H1 (cell line): ENCODE results near the gene CCDC78. TPM values are rescaled to one million over a fixed set of nuclear protein-coding genes. Genes with fewer than 3 reads are reported as not detected.

Experiments used
- CTCF ChIA-PET: fragments of 300-600 bp; sonication (Branson Sonifier 250); formaldehyde crosslinking; loops from one replicate; lab custom pipeline; 2021; ENCODE audit not compliant: partially characterized antibody; lab: Charles Lee
- POLR2A ChIA-PET: fragments of 300-600 bp; sonication (Branson Sonifier 250); formaldehyde crosslinking; loops from one replicate; lab custom pipeline; 2021; ENCODE audit warnings: inconsistent platforms; ENCODE audit not compliant: partially characterized antibody; lab: Charles Lee
- DNase-seq, 2 experiments: peaks; one replicate each; pipeline versions ENCODE4 v3.0.0 to v3.0.0-alpha.2; 2010 to 2022; ENCODE audit warnings: low spot score in 2 of 2, low read depth in 1 of 2, mixed read lengths in 1 of 2
- FAIRE-seq: peaks from 2 replicates; lab custom pipeline; 2011; peaks lifted over from hg19 to GRCh38; lab: Jason Lieb, UNC
- H2AFZ ChIP-seq: 2 replicates; pipeline ENCODE4 v1.8.1; 2012; ENCODE audit warnings: low read length, inconsistent platforms
- H2AK5ac ChIP-seq: 2 replicates; pipeline ENCODE4 v1.6.1; 2013; ENCODE audit warnings: low read depth, low read length
- H2BK120ac ChIP-seq: replicated peaks from 2 replicates; pipeline ENCODE3; 2013; ENCODE audit warnings: low read depth, low read length, inconsistent platforms
- H2BK12ac ChIP-seq: 2 replicates; pipeline ENCODE4 v1.6.1; 2013; ENCODE audit warnings: low read depth, low read length
- H2BK15ac ChIP-seq: 2 replicates; pipeline ENCODE4 v1.6.1; 2013; ENCODE audit warnings: low read length
- H2BK20ac ChIP-seq: 2 replicates; pipeline ENCODE4 v1.6.1; 2013; ENCODE audit warnings: low read length
- H2BK5ac ChIP-seq: 2 replicates; pipeline ENCODE4 v1.6.1; 2013; ENCODE audit warnings: low read depth, low read length
- H3K14ac ChIP-seq: 2 replicates; pipeline ENCODE4 v1.6.1; 2013; ENCODE audit warnings: inconsistent platforms; ENCODE audit not compliant: insufficient read length
- H3K18ac ChIP-seq: 2 replicates; pipeline ENCODE4 v1.6.1; 2013; ENCODE audit warnings: low read length; ENCODE audit errors: extremely low read depth
- H3K23ac ChIP-seq: 2 replicates; pipeline ENCODE4 v1.6.1; 2013; ENCODE audit warnings: inconsistent platforms; ENCODE audit not compliant: insufficient read length
- H3K23me2 ChIP-seq: 2 replicates; pipeline ENCODE4 v1.6.1; 2013; ENCODE audit warnings: low read depth, low read length
- H3K27ac ChIP-seq: 2 replicates; pipeline ENCODE4 v1.6.1; 2011; ENCODE audit warnings: low read depth, low read length, inconsistent platforms
- H3K27me3 ChIP-seq, 4 experiments: replicated peaks in 1 of 4; 1 replicate in 1 of 4; 2 replicates in 3 of 4; pipeline versions ENCODE4 v1.6.1 to v1.8.1; 2011 to 2013; ENCODE audit warnings: low read length in 3 of 4, mild to moderate bottlenecking in 3 of 4, inconsistent platforms in 2 of 4, mixed read lengths in 2 of 4, moderate library complexity in 1 of 4; ENCODE audit not compliant: control insufficient read depth in 3 of 4, insufficient read depth in 3 of 4; ENCODE audit errors: extremely low read depth in 1 of 4
- H3K36me3 ChIP-seq, 4 experiments: 2 replicates each; pipeline versions ENCODE4 v1.6.1 to v1.8.1; 2011 to 2013; ENCODE audit warnings: mild to moderate bottlenecking in 4 of 4, low read length in 3 of 4, moderate library complexity in 2 of 4, control low read depth in 1 of 4, inconsistent platforms in 1 of 4; ENCODE audit not compliant: insufficient read depth in 4 of 4, control insufficient read depth in 2 of 4
- H3K4ac ChIP-seq: replicated peaks from 2 replicates; pipeline ENCODE3; 2013; ENCODE audit warnings: low read length, low read depth, mixed read lengths, inconsistent platforms; ENCODE audit not compliant: insufficient read length
- H3K4me1 ChIP-seq, 4 experiments: replicated peaks in 1 of 4; 1 replicate in 1 of 4; 2 replicates in 3 of 4; pipeline versions ENCODE4 v1.6.1 to v1.8.1; 2011 to 2013; ENCODE audit warnings: low read length in 3 of 4, inconsistent platforms in 2 of 4, mixed read lengths in 1 of 4; ENCODE audit not compliant: insufficient read depth in 4 of 4, control insufficient read depth in 3 of 4
- H3K4me2 ChIP-seq, 2 experiments: 2 replicates each; pipeline versions ENCODE4 v1.6.1 to v1.8.1; 2011 to 2013; ENCODE audit warnings: low read depth in 2 of 2, low read length in 2 of 2, control low read depth in 1 of 2, inconsistent platforms in 1 of 2, mild to moderate bottlenecking in 1 of 2; ENCODE audit not compliant: insufficient read depth in 1 of 2
- H3K4me3 ChIP-seq, 4 experiments: fragments of 200-600, 300-600 bp in 1 of 4; sonication (generic), shearing (Covaris generic), sonication (Bioruptor Twin) in 1 of 4; 2 replicates each; pipeline versions ENCODE4 v1.5.1 to v1.8.1; 2011 to 2016; ENCODE audit warnings: low read length in 4 of 4, low read depth in 3 of 4, control low read depth in 2 of 4, inconsistent platforms in 2 of 4, mild to moderate bottlenecking in 2 of 4, mixed read lengths in 1 of 4, moderate library complexity in 1 of 4; ENCODE audit not compliant: insufficient read depth in 2 of 4; ENCODE audit errors: extremely low read depth in 1 of 4
- H3K56ac ChIP-seq: replicated peaks from 2 replicates; pipeline ENCODE3; 2013; ENCODE audit warnings: low read depth, mild to moderate bottlenecking, mixed read lengths, low read length, inconsistent platforms; ENCODE audit not compliant: insufficient read length
- H3K79me1 ChIP-seq: 2 replicates; pipeline ENCODE4 v1.6.1; 2013; ENCODE audit warnings: low read depth, low read length, control low read depth
- H3K79me2 ChIP-seq, 2 experiments: 2 replicates each; pipeline versions ENCODE4 v1.6.1 to v1.8.1; 2012 to 2013; ENCODE audit warnings: low read length in 2 of 2, mild to moderate bottlenecking in 2 of 2, inconsistent platforms in 1 of 2; ENCODE audit not compliant: insufficient read depth in 2 of 2, control insufficient read depth in 1 of 2
- H3K9ac ChIP-seq, 4 experiments: replicated peaks in 1 of 4; 1 replicate in 1 of 4; 2 replicates in 3 of 4; pipeline versions ENCODE4 v1.6.1 to v1.8.1; 2011 to 2013; ENCODE audit warnings: low read depth in 3 of 4, low read length in 3 of 4, control low read depth in 2 of 4, mild to moderate bottlenecking in 2 of 4, moderate library complexity in 2 of 4, inconsistent platforms in 1 of 4; ENCODE audit errors: extremely low read depth in 1 of 4
- H3K9me3 ChIP-seq, 2 experiments: 2 replicates each; pipeline versions ENCODE4 v1.6.1 to v1.8.1; 2012 to 2013; ENCODE audit warnings: mild to moderate bottlenecking in 2 of 2, moderate library complexity in 2 of 2, control low read depth in 1 of 2, inconsistent platforms in 1 of 2, low read depth in 1 of 2, low read length in 1 of 2, mixed read lengths in 1 of 2; ENCODE audit not compliant: insufficient read depth in 2 of 2
- H4K20me1 ChIP-seq, 2 experiments: replicated peaks in 1 of 2; 2 replicates each; pipeline versions ENCODE3 to v1.8.1; 2011 to 2013; ENCODE audit warnings: inconsistent platforms in 2 of 2, low read length in 2 of 2, mild to moderate bottlenecking in 1 of 2; ENCODE audit not compliant: insufficient read depth in 2 of 2, control insufficient read depth in 1 of 2
- H4K5ac ChIP-seq: 2 replicates; pipeline ENCODE4 v1.6.1; 2013; ENCODE audit warnings: low read length, low read depth, mixed read lengths, inconsistent platforms; ENCODE audit not compliant: insufficient read length
- H4K8ac ChIP-seq: 2 replicates; pipeline ENCODE4 v1.8.0; 2013; ENCODE audit warnings: mild to moderate bottlenecking, moderate library complexity, low read length, inconsistent platforms; ENCODE audit not compliant: insufficient read depth; ENCODE audit errors: extremely low read depth
- H4K91ac ChIP-seq: replicated peaks from 2 replicates; pipeline ENCODE3; 2013; ENCODE audit warnings: low read length, mixed read lengths, inconsistent platforms; ENCODE audit not compliant: insufficient read length
- CREB1 ChIP-seq: IDR thresholded peaks from 2 replicates; pipeline ENCODE4 v1.6.1; 2012; ENCODE audit warnings: inconsistent platforms
- FOSL1 ChIP-seq: IDR thresholded peaks from 2 replicates; pipeline ENCODE4 v1.6.1; 2011; ENCODE audit warnings: mild to moderate bottlenecking, low read depth, low read length, moderate library complexity; ENCODE audit not compliant: insufficient read depth
- SIX5 ChIP-seq: IDR thresholded peaks from 2 replicates; pipeline ENCODE4 v1.6.1; 2011; ENCODE audit warnings: mild to moderate bottlenecking, low read depth, low read length
- SP2 ChIP-seq: IDR thresholded peaks from 2 replicates; pipeline ENCODE4 v1.6.1; 2012; ENCODE audit warnings: mild to moderate bottlenecking, low read length, inconsistent platforms
- WGBS, 2 experiments: shearing (Covaris generic) in 1 of 2; methylation state at CpG; one replicate each; pipeline versions ENCODE4 v1.1.6 to v1.1.7; 2013 to 2015; ENCODE audit warnings: low lambda C conversion rate in 2 of 2, mixed read lengths in 2 of 2, inconsistent platforms in 1 of 2, low coverage in 1 of 2, missing lambda C conversion rate in 1 of 2; ENCODE audit not compliant: insufficient replicate concordance in 2 of 2, insufficient coverage in 1 of 2, insufficient read length in 1 of 2; ENCODE audit errors: extremely low coverage in 1 of 2, missing lambda C conversion rate in 1 of 2; 5-methylcytosine and 5-hydroxymethylcytosine counted together
- polyA plus RNA-seq, 7 experiments: library from polyadenylated mRNA; depleted of rRNA in 3 of 7; stranded (reverse) in 5 of 7; unstranded in 2 of 7; fragments of >200 nt in 5 of 7; fragments of 200-250 nt in 2 of 7; gene quantifications; 1 replicate in 5 of 7; 2 replicates in 1 of 7; 4 replicates in 1 of 7; pipeline versions ENCODE4 v1.2.1 to v1.2.3, GENCODE V29; 2011 to 2013; ENCODE audit warnings: missing spikeins in 2 of 7, mixed read lengths in 2 of 7
- total RNA-seq: library from RNA; stranded (reverse); fragmentation: NEBNext Ultra II Directional; extraction: Animal tissue kit (Norgen Biotek cat#: 25700); gene quantifications from 2 replicates; pipeline ENCODE4 v1.2.1, GENCODE V29; 2021

CCDC78 gene
- total and polyA plus RNA-seq, 2 of the 8 experiments (the other 6 are each of a cell fraction or from before 2014, with no cell fraction given) = 7.1 to 8.5 TPM

GRCh38 chr16:741986-742629, 15.9 kb upstream of the CCDC78 start:
- Histone ChIP-seq H3K36me3 (0 out of 8 replicates have a peak, but pooled peaks cover 0 to under 1% (median 0%) of the 10 kb centered on the region in 4 experiments), H3K79me2 (no peaks in the 10 kb centered on the region), H3K23me2 (peaks cover 7% of the 10 kb centered on the region; the same call in 1 of the 2 replicates), H2AFZ (no peak overlapping the region), H4K20me1 (no peaks in the 10 kb centered on the region), H3K23ac (no peak overlapping the region), H4K5ac (no peak overlapping the region), H3K9me3 (no peaks in the 10 kb centered on the region), H3K4me1 (peaks cover 0 to 9% (median 4%) of the 10 kb centered on the region in 4 experiments; a peak in 5 of 7 replicates), H4K8ac (no peak overlapping the region), H4K91ac (peak overlapping the region; percentile 40), H2BK20ac (no peak overlapping the region), H2AK5ac (peak overlapping the region; percentile 86; the same call in 1 of the 2 replicates), H2BK15ac (peak overlapping the region; percentile 46; the same call in 1 of the 2 replicates), H3K4me2 (no peak overlapping the region; a peak in 1 of 4 replicates), H3K27me3 (no peaks in the 10 kb centered on the region), H3K4ac (no peak overlapping the region), H3K9ac (no peak overlapping the region), H3K27ac (no peak overlapping the region), H3K4me3 (no peak overlapping the region), H2BK12ac (no peak overlapping the region), H3K56ac (no peak overlapping the region), H3K14ac (no peak overlapping the region), H3K79me1 (no peaks in the 10 kb centered on the region), H2BK5ac (no peak overlapping the region), H3K18ac (no peak overlapping the region), H2BK120ac (no peak overlapping the region)
- ChIA-PET CTCF (interaction anchor here (0.8 to 35.8 kb wide), 9 partner anchors 8 to 85 kb away, joined by 4 to 977 read pairs (median 12); partner anchors contain the start of genes ANTKMT, CCDC78, CHTF18 and FBXL16), POLR2A (interaction anchor here (1.2 to 6.3 kb wide), 6 partner anchors 12 to 42 kb away, joined by 3 to 39 read pairs (median 14); partner anchors contain the start of genes ANTKMT, CCDC78 and MSLN)
- DNase-seq (no peak), FAIRE-seq (no peak)
- WGBS, 2 experiments = 98% methylated on average over 15 of the region's 15 CpGs; no CpG with 5 or more reads in 1 of the 2 experiments
- TF ChIP-seq SP2 = no peak
- no peak for TF ChIP-seq SIX5
- TF ChIP-seq FOSL1 = no peak
- TF ChIP-seq CREB1 = no peak
